Stimulated activated naive CD8-positive, alpha-beta T cell treated with anti-CD3 and anti-CD28 coated beads, Interleukin-15, Interleukin-2, amounts not matched to agents 100 ng/mL and 50 ng/mL, for 24 hours (primary cell): ENCODE results near the gene THEM4.
"Not testable (repeated sequence)": the region's sequence is repeated elsewhere in the genome, so short reads cannot be mapped to it uniquely, and the experiment has no call there.

ENCODE experiments used
- H3K27ac Mint-ChIP-seq: one replicate; pipeline ENCODE4 v1.8.0; 2021; ENCODE audit warnings: mild to moderate bottlenecking, mixed read lengths
- H3K27me3 Mint-ChIP-seq: one replicate; pipeline ENCODE4 v1.8.0; 2021; ENCODE audit warnings: mixed read lengths
- H3K36me3 Mint-ChIP-seq: one replicate; pipeline ENCODE4 v1.8.0; 2021; ENCODE audit warnings: low read depth, mixed read lengths
- H3K4me1 Mint-ChIP-seq: one replicate; pipeline ENCODE4 v1.8.0; 2021; ENCODE audit warnings: low read depth, mixed read lengths
- H3K4me3 Mint-ChIP-seq: one replicate; pipeline ENCODE4 v1.8.0; 2021; ENCODE audit warnings: mild to moderate bottlenecking, mixed read lengths
- H3K9me3 Mint-ChIP-seq: one replicate; pipeline ENCODE4 v1.8.0; 2021; ENCODE audit warnings: mixed read lengths

The THEM4 gene

DNA sequence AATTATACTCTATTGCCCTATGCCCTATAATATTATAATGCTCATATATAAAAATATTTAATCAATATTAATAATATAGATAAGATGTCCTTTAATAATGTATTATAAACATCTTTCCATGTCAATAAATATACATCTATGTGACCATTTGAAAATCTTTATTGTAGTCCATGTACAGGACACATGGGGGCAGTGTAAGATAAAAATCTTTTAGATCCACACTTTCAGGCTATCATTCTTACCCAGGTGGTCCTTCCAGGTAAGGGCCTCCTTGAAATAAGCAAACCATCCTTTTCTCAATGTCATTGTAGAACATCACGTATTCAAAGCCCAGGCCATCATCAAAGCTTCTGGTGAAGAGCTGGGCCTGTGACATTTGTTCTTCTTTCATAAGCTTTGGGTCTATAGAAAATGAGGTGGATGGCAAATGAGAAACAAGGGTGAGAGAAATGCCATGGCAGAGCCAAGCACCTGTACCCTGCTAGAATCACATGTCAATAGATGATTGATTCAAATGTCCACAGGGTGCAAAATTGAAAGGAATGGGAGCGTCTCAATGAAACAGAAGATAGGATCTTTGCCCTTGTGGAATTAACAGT lies 20.2 kb downstream of the THEM4 start:
- peaks cover 69% of the 10 kb centered on the region for H3K36me3 Mint-ChIP-seq
- H3K4me3 Mint-ChIP-seq, result no peak overlapping the region
- H3K27me3 Mint-ChIP-seq, result no peaks in the 10 kb centered on the region
- H3K9me3 Mint-ChIP-seq, result no peaks in the 10 kb centered on the region
- peaks cover 23% of the 10 kb centered on the region for H3K4me1 Mint-ChIP-seq
- no peak overlapping the region for H3K27ac Mint-ChIP-seq

DNA sequence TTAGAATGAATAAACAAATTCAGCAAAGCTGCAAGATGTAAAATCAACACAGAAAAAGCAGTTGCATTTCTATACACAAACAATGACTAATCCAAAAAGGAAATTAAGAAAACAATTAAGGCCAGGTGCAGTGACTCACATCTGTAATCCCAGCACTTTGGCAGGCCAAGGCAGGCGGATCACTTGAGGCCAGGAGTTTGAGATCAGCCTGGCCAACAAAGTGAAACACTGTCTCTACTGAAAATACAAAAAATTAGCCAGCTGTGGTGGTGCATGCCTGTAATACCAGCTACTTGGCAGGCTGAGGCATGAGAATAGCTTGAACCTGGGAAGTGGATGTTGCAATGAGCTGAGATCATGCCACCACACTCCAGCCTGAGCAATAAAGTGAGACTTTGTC lies 22.3 kb downstream of the THEM4 start:
- Mint-ChIP-seq H3K4me3 (no peak overlapping the region), H3K36me3 (peaks cover 58% of the 10 kb centered on the region), H3K4me1 (peaks cover 15% of the 10 kb centered on the region), H3K27ac (no peak overlapping the region), H3K27me3 (no peaks in the 10 kb centered on the region), H3K9me3 (no peaks in the 10 kb centered on the region)

DNA sequence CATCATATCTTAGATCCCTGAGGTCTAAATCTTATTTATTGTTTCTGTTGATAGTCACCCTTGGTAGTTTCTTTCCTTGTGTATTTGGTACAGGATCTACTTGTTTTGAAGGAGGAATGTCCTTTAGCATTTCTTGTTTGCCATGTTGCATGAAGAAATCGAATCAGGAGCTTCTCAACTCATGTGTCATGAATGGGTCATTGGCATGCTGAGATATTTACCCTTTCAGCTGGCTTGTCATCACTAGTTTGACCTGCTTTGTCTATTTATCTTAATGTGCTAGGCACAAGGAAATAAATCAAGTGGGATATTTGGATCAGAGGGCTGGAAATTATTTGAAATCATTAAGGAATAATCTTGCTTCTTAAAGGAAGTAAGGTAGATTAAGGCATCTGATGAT lies 23.8 kb downstream of the THEM4 start:
- H3K9me3 Mint-ChIP-seq, result no peaks in the 10 kb centered on the region
- no peak overlapping the region for H3K27ac Mint-ChIP-seq
- no peaks in the 10 kb centered on the region for H3K27me3 Mint-ChIP-seq
- no peak overlapping the region for H3K4me3 Mint-ChIP-seq
- peaks cover 45% of the 10 kb centered on the region for H3K36me3 Mint-ChIP-seq
- H3K4me1 Mint-ChIP-seq, result peaks cover 3% of the 10 kb centered on the region

DNA sequence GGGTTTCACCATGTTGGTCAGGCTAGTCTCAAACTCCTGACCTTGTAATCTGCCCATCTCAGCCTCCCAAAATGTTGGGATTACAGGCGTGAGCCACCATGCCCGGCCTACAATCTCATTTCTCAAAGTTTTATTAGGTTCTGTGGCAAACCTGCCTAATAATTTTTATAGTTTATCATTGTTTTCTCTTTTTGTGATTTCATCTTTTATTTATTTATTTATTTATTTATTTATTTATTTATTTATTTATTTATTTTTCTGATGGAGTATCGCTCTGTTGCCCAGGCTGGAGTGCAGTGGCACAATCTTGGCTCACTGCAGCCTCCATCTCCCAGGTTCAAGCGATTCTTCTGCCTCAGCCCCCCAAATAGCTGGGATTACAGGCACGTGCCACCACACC lies 24.4 kb downstream of the THEM4 start:
- H3K36me3 Mint-ChIP-seq, result peaks cover 44% of the 10 kb centered on the region
- not testable (repeated sequence) for H3K4me3 Mint-ChIP-seq, H3K27ac Mint-ChIP-seq, H3K9me3 Mint-ChIP-seq, H3K4me1 Mint-ChIP-seq, H3K27me3 Mint-ChIP-seq

DNA sequence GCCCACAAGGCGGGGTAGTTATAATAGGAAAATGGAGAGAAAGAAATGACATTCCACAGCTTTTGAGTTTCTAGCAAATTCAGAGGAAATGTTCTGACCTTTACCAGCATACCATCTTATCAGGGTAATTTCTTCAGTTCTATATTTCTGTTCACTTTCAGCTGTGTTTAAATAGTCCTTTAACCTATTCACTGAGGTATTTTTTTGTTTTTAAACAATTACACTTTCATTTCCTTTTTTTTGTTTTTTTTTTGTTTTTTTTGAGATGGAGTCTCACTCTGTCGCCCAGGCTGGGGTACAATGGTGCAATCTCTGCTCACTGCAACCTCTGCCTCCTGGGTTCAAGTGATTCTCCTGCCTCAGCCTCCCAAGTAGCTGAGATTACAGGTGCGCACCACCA lies 24.9 kb downstream of the THEM4 start:
- H3K27ac Mint-ChIP-seq, H3K4me1 Mint-ChIP-seq, H3K4me3 Mint-ChIP-seq, H3K27me3 Mint-ChIP-seq, H3K9me3 Mint-ChIP-seq: not testable (repeated sequence)
- H3K36me3 Mint-ChIP-seq, result peaks cover 42% of the 10 kb centered on the region

DNA sequence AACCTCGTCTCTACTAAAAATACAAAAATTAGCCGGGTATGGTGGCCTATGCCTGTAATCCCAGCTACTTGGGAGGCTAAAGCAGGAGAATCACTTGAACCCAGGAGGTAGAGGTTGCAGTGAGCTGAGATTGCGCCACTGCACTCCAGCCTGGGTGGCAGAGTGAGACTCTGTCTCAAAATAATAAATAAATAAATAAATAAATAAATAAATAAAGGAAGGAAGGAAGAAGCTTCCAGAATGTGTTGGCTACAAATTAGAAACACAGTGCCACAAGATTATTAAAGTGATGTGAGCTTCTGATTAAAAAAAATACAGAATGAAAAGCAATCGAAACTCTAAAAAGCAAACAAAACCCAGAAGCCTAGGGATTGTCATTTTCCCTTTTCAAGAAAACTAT lies 25.4 kb downstream of the THEM4 start:
- H3K4me1 Mint-ChIP-seq, result not testable (repeated sequence)

DNA sequence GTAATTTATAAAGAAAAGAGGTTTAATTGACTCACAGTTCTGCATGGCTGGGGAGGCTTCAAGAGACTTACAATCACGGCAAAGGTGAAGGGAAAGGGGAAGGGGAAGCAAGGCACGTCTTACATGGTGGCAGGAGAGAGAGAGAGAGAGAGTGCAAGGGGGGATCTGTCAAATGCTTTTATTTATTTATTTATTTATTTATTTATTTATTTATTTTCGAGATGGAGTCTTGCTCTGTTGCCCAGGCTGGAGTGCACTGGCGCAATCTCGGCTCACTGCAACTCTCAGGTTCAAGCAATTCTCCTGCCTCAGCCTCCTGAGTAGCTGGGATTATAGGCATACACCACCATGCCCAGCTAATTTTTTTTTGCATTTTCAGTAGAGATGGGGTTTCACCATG lies 26.4 kb downstream of the THEM4 start:
- not testable (repeated sequence) for H3K9me3 Mint-ChIP-seq, H3K4me1 Mint-ChIP-seq, H3K27me3 Mint-ChIP-seq, H3K4me3 Mint-ChIP-seq, H3K27ac Mint-ChIP-seq
- peaks cover 41% of the 10 kb centered on the region for H3K36me3 Mint-ChIP-seq

More for the DNA sequence above, 25.4 kb downstream of the THEM4 start:
- H3K9me3 Mint-ChIP-seq, H3K4me3 Mint-ChIP-seq, H3K27ac Mint-ChIP-seq, H3K27me3 Mint-ChIP-seq: not testable (repeated sequence)
- peaks cover 37% of the 10 kb centered on the region for H3K36me3 Mint-ChIP-seq

DNA sequence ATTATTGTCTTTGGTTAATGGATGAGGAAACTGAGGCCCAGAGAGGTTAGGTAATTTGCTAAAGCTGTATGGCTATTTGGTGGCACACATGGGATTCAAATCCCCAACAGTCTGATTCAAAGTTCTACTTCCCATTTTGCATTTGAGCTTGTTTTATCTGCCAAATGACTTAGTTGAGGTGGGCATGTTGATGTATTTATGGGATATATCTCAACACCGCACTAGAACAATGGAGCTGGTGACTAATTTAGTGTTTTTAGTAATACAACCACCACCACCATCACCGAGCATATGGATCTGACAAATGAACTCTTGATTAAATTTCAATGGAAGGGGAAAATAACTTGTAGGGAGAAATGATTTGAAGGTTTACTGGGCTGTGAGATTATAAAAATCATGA lies 26.8 kb downstream of the THEM4 start:
- peaks cover 3% of the 10 kb centered on the region for H3K4me1 Mint-ChIP-seq
- H3K27me3 Mint-ChIP-seq, result no peaks in the 10 kb centered on the region
- H3K4me3 Mint-ChIP-seq, result no peak overlapping the region
- H3K9me3 Mint-ChIP-seq, result no peaks in the 10 kb centered on the region
- peaks cover 38% of the 10 kb centered on the region for H3K36me3 Mint-ChIP-seq
- no peak overlapping the region for H3K27ac Mint-ChIP-seq

DNA sequence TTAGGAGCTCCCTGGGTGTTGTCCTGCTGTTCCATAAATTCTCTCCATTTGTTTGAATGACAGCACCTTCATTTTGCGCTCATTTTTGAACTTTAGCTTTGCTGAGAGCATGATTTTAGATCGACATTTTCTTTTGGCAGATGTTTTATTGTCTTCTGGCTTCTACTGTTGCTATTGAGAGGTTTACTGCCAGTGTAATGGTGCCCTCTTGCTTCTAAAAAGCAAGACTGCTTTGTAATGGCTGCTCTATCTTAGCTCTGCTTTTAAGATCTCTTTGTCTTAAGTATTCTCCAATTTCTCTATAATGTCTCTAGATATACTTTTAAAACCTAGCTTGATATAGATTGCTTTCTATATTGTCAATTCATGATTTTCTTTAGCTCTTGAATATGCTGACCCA lies 27.8 kb downstream of the THEM4 start:
- Mint-ChIP-seq H3K36me3 (peaks cover 39% of the 10 kb centered on the region), H3K27ac (no peak overlapping the region), H3K4me3 (no peak overlapping the region), H3K27me3 (no peaks in the 10 kb centered on the region), H3K9me3 (no peaks in the 10 kb centered on the region), H3K4me1 (peaks cover 3% of the 10 kb centered on the region)

DNA sequence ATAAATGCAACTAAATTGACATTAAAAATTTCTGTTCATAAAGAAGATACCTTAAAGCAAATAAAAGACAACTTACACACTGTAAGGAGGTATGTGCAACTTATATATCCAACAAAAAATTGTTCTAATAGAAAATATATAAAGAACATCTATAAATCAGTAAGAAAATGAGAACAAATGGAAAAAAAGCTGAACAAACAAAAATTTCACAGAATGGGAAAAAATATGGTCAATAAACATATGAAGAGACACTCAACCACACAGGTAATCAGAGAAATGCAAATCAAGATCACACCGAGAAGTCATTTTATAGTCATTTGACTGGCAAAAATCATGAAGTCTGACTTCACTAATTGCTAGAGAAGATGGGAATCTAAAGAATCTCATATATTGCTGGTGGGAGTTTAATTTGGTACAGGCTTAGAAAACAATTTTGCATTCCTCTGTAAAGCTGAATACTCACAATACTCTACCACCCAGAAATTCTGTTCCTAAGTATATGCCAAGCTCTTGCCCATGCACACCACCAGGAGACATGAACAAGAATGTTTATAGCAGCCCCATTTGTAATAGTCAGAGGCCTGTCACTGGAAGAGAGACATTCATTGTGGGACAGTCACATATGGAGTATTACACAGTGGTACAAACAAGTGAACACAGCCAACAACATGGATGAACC lies 33.8 kb downstream of the THEM4 start:
- no peak overlapping the region for H3K4me3 Mint-ChIP-seq
- peaks cover 49% of the 10 kb centered on the region for H3K36me3 Mint-ChIP-seq
- H3K27me3 Mint-ChIP-seq, result no peaks in the 10 kb centered on the region
- H3K9me3 Mint-ChIP-seq, result no peaks in the 10 kb centered on the region
- no peak overlapping the region for H3K27ac Mint-ChIP-seq
- H3K4me1 Mint-ChIP-seq, result peaks cover 11% of the 10 kb centered on the region

DNA sequence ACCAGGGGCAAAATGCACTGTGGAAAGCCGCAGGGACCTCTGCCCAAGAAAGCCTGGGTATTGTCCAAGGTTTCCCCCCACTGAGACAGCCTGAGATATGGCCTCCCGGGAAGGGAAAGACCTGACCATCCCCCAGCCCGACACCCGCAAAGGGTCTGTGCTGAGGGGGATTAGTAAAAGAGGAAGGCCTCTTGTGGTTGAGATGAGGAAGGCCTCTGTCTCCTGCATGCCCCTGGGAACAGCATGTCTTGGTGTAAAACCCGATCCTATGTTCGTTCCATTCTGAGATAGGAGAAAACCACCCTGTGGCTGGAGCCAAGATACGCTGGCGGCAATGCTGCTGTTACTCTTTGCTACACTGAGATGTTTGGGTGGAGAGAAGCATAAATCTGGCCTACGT lies 36.5 kb downstream of the THEM4 start:
- H3K36me3 Mint-ChIP-seq, result peaks cover 37% of the 10 kb centered on the region

DNA sequence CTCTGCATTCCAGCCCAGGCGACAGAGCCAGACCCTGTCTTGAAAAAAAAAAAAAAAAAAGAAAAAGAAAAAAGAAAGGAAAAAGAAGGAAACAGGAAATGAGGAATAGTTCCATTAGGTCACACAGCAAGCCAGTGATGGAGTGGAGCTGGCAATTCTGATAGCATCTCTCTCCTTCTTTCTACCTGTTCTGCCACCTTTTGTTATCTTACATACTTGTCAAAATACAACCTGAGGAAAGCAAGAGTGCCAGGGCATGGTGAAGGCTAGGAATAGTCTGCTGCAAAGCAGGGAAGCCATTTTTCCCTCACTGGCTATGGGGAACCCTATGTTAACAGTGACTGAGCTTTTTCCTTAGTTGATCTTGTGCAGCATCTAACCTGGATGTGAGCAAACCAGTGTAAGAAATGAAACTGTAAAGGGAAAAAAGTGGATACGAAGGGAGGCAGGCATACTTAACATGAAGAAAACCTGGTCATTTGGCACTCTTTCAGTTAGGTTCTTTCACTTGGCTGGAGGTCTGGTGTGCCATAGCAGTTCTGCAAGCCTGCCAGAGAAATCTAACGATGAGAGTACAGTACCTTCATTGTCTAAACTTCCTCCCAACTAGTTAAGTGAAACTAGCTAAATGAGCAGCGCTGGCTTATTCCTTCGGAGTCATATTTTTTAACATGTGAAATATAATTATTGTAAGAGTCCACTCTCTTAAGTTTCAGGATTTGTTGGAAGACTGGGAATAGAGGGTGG lies 37.9 kb downstream of the THEM4 start:
- H3K4me1 Mint-ChIP-seq, result peaks cover 22% of the 10 kb centered on the region
- no peaks in the 10 kb centered on the region for H3K9me3 Mint-ChIP-seq
- H3K36me3 Mint-ChIP-seq, result peaks cover 29% of the 10 kb centered on the region
- no peaks in the 10 kb centered on the region for H3K27me3 Mint-ChIP-seq
- H3K27ac Mint-ChIP-seq, result no peak overlapping the region
- no peak overlapping the region for H3K4me3 Mint-ChIP-seq

More for the DNA sequence above, 36.5 kb downstream of the THEM4 start:
- not testable (repeated sequence) for H3K4me3 Mint-ChIP-seq, H3K9me3 Mint-ChIP-seq, H3K27ac Mint-ChIP-seq, H3K27me3 Mint-ChIP-seq
- peaks cover 18% of the 10 kb centered on the region for H3K4me1 Mint-ChIP-seq

DNA sequence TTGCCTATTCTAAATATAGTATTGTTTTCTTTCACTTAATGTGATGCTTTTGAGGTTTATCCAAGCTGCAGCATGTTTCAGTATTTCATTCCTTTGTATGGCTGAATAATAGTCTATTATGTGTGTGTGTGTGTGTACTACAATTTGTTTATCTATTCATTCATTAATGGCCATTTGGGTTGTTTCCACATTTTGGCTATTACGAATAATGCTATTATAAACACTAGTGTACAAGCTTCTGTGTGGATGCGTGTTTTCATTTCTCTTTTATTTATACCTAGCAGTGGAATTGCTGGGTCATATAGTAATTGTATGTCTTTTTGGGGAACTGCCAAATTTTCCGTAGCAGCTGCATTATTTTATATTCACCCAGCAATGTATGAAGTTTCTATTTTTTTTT lies 40.8 kb downstream of the THEM4 start:
- no peaks in the 10 kb centered on the region for H3K9me3 Mint-ChIP-seq
- H3K4me1 Mint-ChIP-seq, result peaks cover 12% of the 10 kb centered on the region
- H3K27me3 Mint-ChIP-seq, result no peaks in the 10 kb centered on the region
- peaks cover 7% of the 10 kb centered on the region for H3K36me3 Mint-ChIP-seq
- H3K27ac Mint-ChIP-seq, result no peak overlapping the region
- no peak overlapping the region for H3K4me3 Mint-ChIP-seq

DNA sequence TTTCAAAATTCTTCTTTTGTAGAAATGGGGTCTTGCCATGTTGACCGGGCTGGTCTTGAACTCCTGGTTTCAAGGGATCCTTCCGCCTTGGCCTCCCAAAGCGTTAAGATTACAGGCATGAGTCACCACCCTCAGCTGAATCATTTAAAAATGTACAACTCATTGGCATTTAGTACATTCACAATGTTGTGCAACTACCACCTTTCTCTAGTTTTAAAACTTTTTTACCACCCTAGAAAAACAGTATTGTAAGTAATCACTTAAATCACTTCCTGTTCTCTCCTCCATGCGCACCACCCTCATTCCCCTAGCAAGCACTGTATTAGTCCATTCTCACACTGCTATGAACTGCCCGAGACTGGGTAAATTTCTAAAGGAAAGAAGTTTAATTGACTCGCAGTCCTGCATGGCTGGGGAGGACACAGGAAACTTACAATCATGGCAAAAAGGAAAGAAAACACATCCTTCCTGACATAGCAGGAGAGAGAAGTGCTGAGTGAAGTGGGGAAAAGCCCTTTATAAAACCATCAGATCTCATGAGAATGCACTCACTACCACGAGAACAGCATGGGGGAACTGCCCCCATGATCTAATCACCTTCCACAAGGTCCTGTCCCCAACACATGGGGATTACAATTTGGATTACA lies 41.4 kb downstream of the THEM4 start:
- H3K27me3 Mint-ChIP-seq, result no peaks in the 10 kb centered on the region
- H3K4me1 Mint-ChIP-seq, result peaks cover 12% of the 10 kb centered on the region
- peaks cover 1% of the 10 kb centered on the region for H3K36me3 Mint-ChIP-seq
- no peaks in the 10 kb centered on the region for H3K9me3 Mint-ChIP-seq
- H3K27ac Mint-ChIP-seq, result no peak overlapping the region
- no peak overlapping the region for H3K4me3 Mint-ChIP-seq

DNA sequence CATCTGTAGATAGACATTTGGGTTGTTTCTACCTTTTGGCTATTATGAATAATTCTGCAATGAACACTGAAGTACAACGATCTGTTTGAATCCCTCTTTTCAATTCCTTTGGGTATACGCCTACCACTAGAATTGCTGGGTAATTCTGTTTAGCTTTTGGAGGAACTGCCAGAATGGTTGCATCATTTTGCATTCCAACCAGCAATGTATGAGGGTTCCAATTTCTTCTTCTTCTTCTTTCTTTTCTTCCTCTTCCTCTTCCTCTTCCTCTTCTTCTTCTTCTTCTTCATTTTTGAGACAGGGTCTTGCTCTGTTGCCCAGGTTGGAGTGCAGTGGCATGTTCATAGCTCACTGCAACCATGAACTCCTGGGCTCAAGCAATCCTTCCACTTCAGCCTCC lies 42.0 kb downstream of the THEM4 start:
- Mint-ChIP-seq H3K36me3 (no peaks in the 10 kb centered on the region), H3K27me3 (no peaks in the 10 kb centered on the region), H3K9me3 (no peaks in the 10 kb centered on the region), H3K27ac (no peak overlapping the region), H3K4me3 (no peak overlapping the region), H3K4me1 (peaks cover 12% of the 10 kb centered on the region)
